Trophoblast cell (in vitro differentiated cells and primary cell): ENCODE data around the gene TTLL8.

Experiments used
- DNase-seq, 2 donors: peaks; one replicate each; pipeline ENCODE4 v3.0.0-alpha.2; 2016
- H2AFZ ChIP-seq: 2 replicates; pipeline ENCODE4 v1.6.1; 2013; ENCODE audit warnings: low read length, moderate library complexity, mild to moderate bottlenecking; ENCODE audit not compliant: insufficient read depth, poor library complexity
- H2AK5ac ChIP-seq: 2 replicates; pipeline ENCODE4 v1.6.1; 2013; ENCODE audit warnings: mild to moderate bottlenecking, low read length
- H2BK120ac ChIP-seq: 2 replicates; pipeline ENCODE4 v1.6.1; 2013; ENCODE audit warnings: low read length, mild to moderate bottlenecking, moderate library complexity; ENCODE audit not compliant: insufficient read depth, poor library complexity
- H2BK12ac ChIP-seq: 2 replicates; pipeline ENCODE4 v1.6.1; 2013; ENCODE audit warnings: mild to moderate bottlenecking, low read length, moderate library complexity
- H2BK5ac ChIP-seq: 2 replicates; pipeline ENCODE4 v1.6.1; 2013; ENCODE audit warnings: low read length, low read depth, moderate library complexity, mild to moderate bottlenecking; ENCODE audit not compliant: poor library complexity
- H3K14ac ChIP-seq: 2 replicates; pipeline ENCODE4 v1.6.1; 2013; ENCODE audit warnings: mild to moderate bottlenecking, low read length
- H3K18ac ChIP-seq: 2 replicates; pipeline ENCODE4 v1.6.1; 2013; ENCODE audit warnings: mild to moderate bottlenecking, low read length
- H3K23ac ChIP-seq: 2 replicates; pipeline ENCODE4 v1.6.1; 2013; ENCODE audit warnings: low read length
- H3K27ac ChIP-seq: 2 replicates; pipeline ENCODE4 v1.5.1; 2013; ENCODE audit warnings: low read depth, mild to moderate bottlenecking, inconsistent platforms, low read length, moderate library complexity
- H3K27me3 ChIP-seq: 2 replicates; pipeline ENCODE4 v1.6.1; 2013; ENCODE audit warnings: inconsistent platforms, mild to moderate bottlenecking, low read length, moderate library complexity; ENCODE audit not compliant: insufficient read depth
- H3K36me3 ChIP-seq, 2 experiments: 1 replicate in 1 of 2; 2 replicates in 1 of 2; pipeline ENCODE4 v1.6.1; 2013; ENCODE audit warnings: low read length in 2 of 2, mild to moderate bottlenecking in 2 of 2, moderate library complexity in 1 of 2; ENCODE audit not compliant: insufficient read depth in 2 of 2, control insufficient read depth in 1 of 2
- H3K4ac ChIP-seq: 2 replicates; pipeline ENCODE4 v1.6.1; 2013; ENCODE audit warnings: low read depth, mild to moderate bottlenecking, low read length, moderate library complexity
- H3K4me1 ChIP-seq, 2 experiments: 1 replicate in 1 of 2; 2 replicates in 1 of 2; pipeline ENCODE4 v1.6.1; 2013; ENCODE audit warnings: low read length in 2 of 2, mild to moderate bottlenecking in 2 of 2, moderate library complexity in 1 of 2; ENCODE audit not compliant: insufficient read depth in 2 of 2, control insufficient read depth in 1 of 2
- H3K4me2 ChIP-seq: 2 replicates; pipeline ENCODE4 v1.6.1; 2013; ENCODE audit warnings: inconsistent platforms, mild to moderate bottlenecking, low read length, moderate library complexity
- H3K4me3 ChIP-seq: 2 replicates; pipeline ENCODE4 v1.5.1; 2013; ENCODE audit warnings: mild to moderate bottlenecking, low read depth, low read length, inconsistent platforms
- H3K79me1 ChIP-seq: one replicate; pipeline ENCODE4 v1.6.1; 2013; ENCODE audit warnings: low read length
- H3K79me2 ChIP-seq: 2 replicates; pipeline ENCODE4 v1.6.1; 2013; ENCODE audit warnings: low read length, mild to moderate bottlenecking; ENCODE audit not compliant: control insufficient read depth, insufficient read depth, poor library complexity
- H3K9ac ChIP-seq: 2 replicates; pipeline ENCODE4 v1.6.1; 2013; ENCODE audit warnings: mild to moderate bottlenecking, low read length
- H3K9me3 ChIP-seq: 2 replicates; pipeline ENCODE4 v1.6.1; 2013; ENCODE audit warnings: low read depth, mild to moderate bottlenecking, control low read depth, inconsistent platforms, low read length; ENCODE audit not compliant: insufficient read depth
- H4K12ac ChIP-seq: 2 replicates; pipeline ENCODE4 v1.6.1; 2013; ENCODE audit warnings: low read depth, mild to moderate bottlenecking, low read length, moderate library complexity
- H4K8ac ChIP-seq: 2 replicates; pipeline ENCODE4 v1.6.1; 2013; ENCODE audit warnings: low read depth, mild to moderate bottlenecking, low read length, moderate library complexity
- H4K91ac ChIP-seq: one replicate; pipeline ENCODE4 v1.6.1; 2013; ENCODE audit warnings: low read depth, mild to moderate bottlenecking, low read length, moderate library complexity
- WGBS: extraction: QIAGEN DNeasy Blood & Tissue Kit; methylation state at CpG from one replicate; pipeline ENCODE4 v1.1.7; 2013; ENCODE audit warnings: missing lambda C conversion rate; ENCODE audit not compliant: insufficient read length, insufficient coverage; ENCODE audit errors: extremely low coverage; 5-methylcytosine and 5-hydroxymethylcytosine counted together

Gene TTLL8

DNA sequence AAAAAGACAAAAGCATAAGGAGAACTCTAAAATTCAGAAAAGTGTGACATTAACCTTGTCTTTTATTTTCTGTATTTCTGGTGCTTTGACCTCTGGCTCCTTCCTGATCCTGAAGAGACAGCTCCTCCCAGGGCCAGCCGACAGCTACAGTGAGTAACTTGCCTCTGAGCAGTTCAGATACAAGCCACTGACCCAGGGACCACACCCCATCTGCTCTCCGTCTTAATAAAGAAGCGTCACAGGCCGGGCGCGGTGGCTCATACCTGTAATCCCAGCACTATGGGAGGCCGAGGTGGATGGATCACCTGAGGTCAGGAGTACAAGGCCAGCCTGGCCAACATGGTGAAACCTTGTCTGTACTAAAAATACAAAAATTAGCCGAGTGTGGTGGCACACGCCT is 20.7 kb upstream of the TTLL8 start:
- no peaks in the 10 kb centered on the region for H3K79me2 ChIP-seq
- no peak overlapping the region for H3K14ac ChIP-seq
- H3K18ac ChIP-seq: no peak overlapping the region
- H3K23ac ChIP-seq: no peak overlapping the region
- no peak overlapping the region for H3K4ac ChIP-seq
- peak overlapping the region; percentile 45 for H4K91ac ChIP-seq
- peaks cover 7% of the 10 kb centered on the region for H3K79me1 ChIP-seq
- H3K36me3 ChIP-seq: no peaks in the 10 kb centered on the region
- no peak for DNase-seq
- peaks cover 16% of the 10 kb centered on the region in 2 experiments for H3K4me1 ChIP-seq
- no peak overlapping the region for H2BK5ac ChIP-seq
- no peak overlapping the region for H3K9ac ChIP-seq
- H3K27me3 ChIP-seq: no peaks in the 10 kb centered on the region
- no peak overlapping the region for H3K4me3 ChIP-seq
- no CpG with 5 or more reads among the region's 9 CpGs for WGBS
- H2AK5ac ChIP-seq: no peak overlapping the region
- H4K8ac ChIP-seq: no peak overlapping the region
- H3K4me2 ChIP-seq: no peak overlapping the region
- H2BK120ac ChIP-seq: no peak overlapping the region
- H2BK12ac ChIP-seq: no peak overlapping the region
- H2AFZ ChIP-seq: no peak overlapping the region
- H3K9me3 ChIP-seq: peaks cover 2% of the 10 kb centered on the region
- H4K12ac ChIP-seq: no peak overlapping the region
- H3K27ac ChIP-seq: no peak overlapping the region

DNA sequence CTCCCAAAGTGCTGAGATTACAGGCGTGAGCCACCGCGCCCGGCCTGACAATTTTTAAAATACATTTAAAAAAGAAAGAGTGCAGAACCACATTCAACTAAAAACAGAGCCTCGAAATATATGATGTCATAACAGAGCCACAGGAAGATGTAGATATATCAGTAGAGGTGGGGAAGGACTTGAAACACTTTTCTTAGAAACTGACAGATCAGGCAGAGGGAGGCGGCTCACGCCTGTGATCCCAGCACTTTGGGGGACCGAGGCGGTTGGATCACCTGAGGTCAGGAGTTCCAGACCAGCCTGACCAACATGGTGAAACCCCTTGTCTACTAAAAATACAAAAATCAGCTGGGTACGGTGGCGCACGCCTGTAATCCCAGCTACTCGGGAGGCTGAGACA is 20.1 kb upstream of the TTLL8 start:
- H3K18ac ChIP-seq: no peak overlapping the region

DNA sequence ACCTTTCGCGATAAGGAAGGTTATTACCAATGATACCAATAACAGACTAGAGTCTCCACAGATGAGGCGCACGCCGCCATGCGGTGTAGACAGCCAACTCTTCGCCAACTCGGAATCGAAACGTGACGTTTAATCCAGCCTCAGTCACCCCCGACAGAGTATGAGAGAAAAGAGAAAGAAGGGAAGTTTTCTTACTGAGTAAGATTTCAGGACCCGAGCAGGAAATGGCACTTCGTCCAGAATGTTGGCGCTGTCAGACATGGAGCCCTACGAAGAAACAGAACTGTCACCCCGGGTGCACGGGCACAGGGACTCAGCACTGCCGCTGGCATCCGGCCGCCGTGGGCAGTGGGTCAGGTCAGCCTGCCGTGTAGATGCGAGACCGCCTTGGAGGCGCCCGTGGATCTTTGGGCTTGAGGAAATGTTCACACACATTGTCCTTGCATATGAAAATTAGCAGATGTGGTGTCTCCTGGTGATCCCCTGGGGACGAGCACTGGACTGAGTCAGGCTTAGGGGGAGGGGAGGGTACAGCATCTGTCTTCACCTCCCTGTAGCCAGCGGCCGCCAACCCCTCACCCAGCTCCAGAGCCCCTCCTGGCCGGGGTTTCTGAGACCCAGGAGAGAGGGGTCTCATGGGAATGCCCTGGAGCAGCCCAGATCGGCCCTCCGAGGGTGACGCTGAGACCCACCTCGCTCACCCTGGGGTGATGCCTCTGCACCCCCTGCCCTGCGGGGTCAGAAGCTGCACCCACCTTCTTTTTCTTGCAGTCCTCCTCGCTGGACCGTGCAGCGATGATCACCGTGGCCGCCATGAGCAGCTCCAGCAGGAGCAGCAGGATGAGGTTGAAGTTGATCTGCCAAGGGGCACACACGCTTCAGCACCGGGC is 18.8 kb upstream of the TTLL8 start:
- Histone ChIP-seq H3K4me2 (no peak overlapping the region), H3K23ac (no peak overlapping the region), H3K79me2 (no peaks in the 10 kb centered on the region), H2AK5ac (no peak overlapping the region), H3K9ac (no peak overlapping the region), H3K4me3 (no peak overlapping the region), H3K18ac (no peak overlapping the region), H2BK5ac (no peak overlapping the region), H3K4ac (no peak overlapping the region), H2BK12ac (no peak overlapping the region), H2BK120ac (no peak overlapping the region), H3K36me3 (no peaks in the 10 kb centered on the region), H4K8ac (no peak overlapping the region), H3K14ac (no peak overlapping the region), H3K27me3 (no peaks in the 10 kb centered on the region), H3K27ac (no peak overlapping the region), H3K4me1 (peaks cover 0 to 2% of the 10 kb centered on the region in 2 experiments), H4K12ac (no peak overlapping the region), H3K9me3 (peaks cover 2% of the 10 kb centered on the region), H2AFZ (no peak overlapping the region), H3K79me1 (peaks cover 2% of the 10 kb centered on the region), H4K91ac (no peak overlapping the region)
- DNase-seq: no peak
- WGBS: no CpG with 5 or more reads among the region's 43 CpGs

More for the DNA sequence above, 20.1 kb upstream of the TTLL8 start:
- Histone ChIP-seq H4K12ac (no peak overlapping the region), H2AFZ (no peak overlapping the region), H4K8ac (no peak overlapping the region), H3K4ac (no peak overlapping the region), H3K27me3 (no peaks in the 10 kb centered on the region), H3K23ac (no peak overlapping the region), H3K14ac (no peak overlapping the region), H3K9me3 (peaks cover 2% of the 10 kb centered on the region), H3K79me1 (peaks cover 6% of the 10 kb centered on the region), H3K4me3 (no peak overlapping the region), H2BK120ac (no peak overlapping the region), H4K91ac (no peak overlapping the region), H3K79me2 (no peaks in the 10 kb centered on the region), H3K4me1 (peaks cover 11% of the 10 kb centered on the region in 2 experiments), H2BK5ac (no peak overlapping the region), H3K27ac (no peak overlapping the region), H3K9ac (no peak overlapping the region), H2BK12ac (no peak overlapping the region), H3K4me2 (no peak overlapping the region), H2AK5ac (no peak overlapping the region), H3K36me3 (no peaks in the 10 kb centered on the region)
- no peak for DNase-seq
- WGBS: no CpG with 5 or more reads among the region's 13 CpGs

DNA sequence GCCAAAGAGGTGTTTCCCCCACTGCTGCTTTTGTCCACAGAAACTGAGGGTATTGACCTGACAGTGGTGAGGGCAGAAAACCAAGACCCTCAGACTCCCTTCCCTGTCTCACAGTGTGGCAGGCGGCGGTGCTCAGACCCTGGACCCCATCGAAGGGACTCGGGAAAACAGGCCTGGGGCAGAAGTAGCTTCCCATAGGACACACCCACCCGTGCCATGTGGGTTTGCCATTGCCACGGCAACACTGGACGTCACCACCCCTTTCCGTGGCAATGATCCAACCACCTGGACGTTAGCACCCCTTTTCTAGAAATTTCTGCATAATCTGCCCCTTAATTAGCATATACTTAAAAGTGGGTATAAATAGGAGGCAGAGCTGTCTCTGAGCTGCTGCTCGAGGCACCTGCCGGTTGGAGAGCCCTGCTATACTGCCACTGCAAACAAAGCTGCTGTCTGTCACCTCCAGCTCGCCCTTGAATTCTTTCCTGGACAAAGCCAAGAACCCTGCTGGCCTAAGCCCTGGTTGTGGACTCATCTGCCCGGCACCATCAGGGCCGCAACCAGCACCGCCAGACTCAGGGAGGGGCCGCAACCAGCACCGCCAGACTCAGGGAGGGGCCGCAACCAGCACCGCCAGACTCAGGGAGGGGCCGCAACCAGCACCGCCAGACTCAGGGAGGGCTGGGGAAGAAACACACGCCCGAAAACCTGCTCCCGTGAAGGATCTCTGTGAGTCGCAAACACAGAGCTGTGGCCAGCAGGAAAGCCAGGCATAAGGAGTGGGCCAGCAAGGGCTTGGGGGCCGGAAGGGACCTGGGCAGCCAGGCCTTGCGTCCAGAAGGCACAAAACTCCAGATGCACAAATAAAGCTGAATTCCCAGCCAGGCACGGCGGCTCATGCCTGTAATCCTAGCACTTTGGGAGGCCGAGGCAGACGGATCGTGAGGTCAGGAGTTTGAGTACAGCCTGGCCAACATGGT is 16.7 kb upstream of the TTLL8 start:
- no peak overlapping the region for H3K4ac ChIP-seq
- H4K91ac ChIP-seq: no peak overlapping the region
- H3K9ac ChIP-seq: no peak overlapping the region
- H2AK5ac ChIP-seq: no peak overlapping the region
- DNase-seq: no peak
- no peak overlapping the region for H2BK5ac ChIP-seq
- peaks cover 0 to 2% of the 10 kb centered on the region in 2 experiments for H3K4me1 ChIP-seq
- H3K79me1 ChIP-seq: peaks cover 2% of the 10 kb centered on the region
- no peak overlapping the region for H3K23ac ChIP-seq
- no peak overlapping the region for H4K12ac ChIP-seq
- H2BK120ac ChIP-seq: no peak overlapping the region
- no peak overlapping the region for H3K14ac ChIP-seq
- H3K27ac ChIP-seq: no peak overlapping the region
- H3K9me3 ChIP-seq: peaks cover 2% of the 10 kb centered on the region
- H2AFZ ChIP-seq: no peak overlapping the region
- no CpG with 5 or more reads among the region's 32 CpGs for WGBS
- H4K8ac ChIP-seq: no peak overlapping the region
- no peak overlapping the region for H3K4me3 ChIP-seq
- no peak overlapping the region for H2BK12ac ChIP-seq
- no peaks in the 10 kb centered on the region for H3K36me3 ChIP-seq
- H3K79me2 ChIP-seq: no peaks in the 10 kb centered on the region
- H3K4me2 ChIP-seq: no peak overlapping the region
- H3K27me3 ChIP-seq: no peaks in the 10 kb centered on the region
- H3K18ac ChIP-seq: no peak overlapping the region
